HG03558 (cell line): ENCODE measurements around the gene SSTR3.

ENCODE experiments used
- ATAC-seq: cut with Tn5 transposase; IDR thresholded peaks from one replicate; pipeline ENCODE4 v1.9.1; 2021; ENCODE audit warnings: moderate number of reproducible peaks; ENCODE audit not compliant: unreplicated experiment; ENCODE audit errors: extremely low read depth

Gene SSTR3

DNA sequence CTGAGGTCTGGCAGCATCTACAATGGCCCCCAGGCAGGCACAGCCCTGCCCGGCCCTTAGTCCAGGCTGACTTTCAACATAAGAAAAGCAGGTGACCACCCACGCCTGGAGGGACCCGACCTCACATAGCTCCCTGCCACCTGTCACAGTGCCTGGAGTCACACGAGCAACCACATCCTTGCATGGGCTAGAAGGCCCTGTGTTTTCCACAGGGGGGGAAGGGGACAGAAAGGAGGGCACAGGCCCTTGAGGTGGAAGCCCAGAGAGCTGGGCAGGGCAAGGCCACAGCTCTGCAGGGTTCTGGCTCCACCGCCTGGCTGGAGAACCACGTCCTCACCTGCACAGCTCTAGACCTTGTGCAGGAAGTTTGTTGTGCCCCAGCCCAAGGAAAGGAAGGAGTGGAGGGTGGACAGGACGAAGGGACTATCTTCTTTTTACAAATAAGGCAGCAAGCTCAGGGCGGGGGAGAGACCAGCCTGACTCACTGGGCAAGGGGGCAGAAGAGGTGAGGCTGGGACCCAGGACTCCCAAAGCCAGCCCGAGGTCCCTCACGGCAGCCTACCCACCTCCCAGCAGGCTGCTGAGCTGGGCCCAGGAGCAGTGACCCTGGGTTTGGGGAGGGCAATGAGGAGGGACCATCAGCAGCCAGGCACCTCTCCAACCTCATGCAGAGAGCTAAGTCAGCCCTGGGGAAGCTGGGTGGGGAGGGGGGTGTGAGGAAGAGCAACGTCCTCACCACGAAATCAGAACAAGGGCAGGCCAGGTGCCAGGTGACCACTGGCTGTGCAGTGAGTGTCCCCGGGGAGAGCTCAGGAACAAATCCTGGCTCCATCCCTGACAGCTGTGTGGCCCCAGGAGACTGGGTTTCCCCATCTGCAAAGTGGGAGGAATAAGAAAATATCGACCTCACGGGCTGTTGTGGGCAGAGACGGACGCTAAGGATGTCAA, 28.6 kb downstream of the SSTR3 start:
- ATAC-seq = no peak

DNA sequence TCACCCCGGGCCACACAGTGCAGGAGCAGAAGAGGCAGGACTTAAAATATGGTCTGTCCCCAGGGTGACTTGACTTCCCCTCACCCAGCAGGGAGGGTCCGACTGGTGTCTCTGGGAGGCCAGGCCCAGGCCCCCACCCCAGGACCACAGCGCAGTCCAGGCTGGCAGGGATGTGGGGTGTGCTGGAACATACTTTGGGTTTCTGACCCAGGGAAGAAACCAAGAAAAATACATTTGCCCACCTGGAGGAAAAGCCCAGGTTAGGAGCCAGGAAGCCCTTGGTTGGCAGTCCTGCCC, 29.4 kb downstream of the SSTR3 start:
- no peak for ATAC-seq

DNA sequence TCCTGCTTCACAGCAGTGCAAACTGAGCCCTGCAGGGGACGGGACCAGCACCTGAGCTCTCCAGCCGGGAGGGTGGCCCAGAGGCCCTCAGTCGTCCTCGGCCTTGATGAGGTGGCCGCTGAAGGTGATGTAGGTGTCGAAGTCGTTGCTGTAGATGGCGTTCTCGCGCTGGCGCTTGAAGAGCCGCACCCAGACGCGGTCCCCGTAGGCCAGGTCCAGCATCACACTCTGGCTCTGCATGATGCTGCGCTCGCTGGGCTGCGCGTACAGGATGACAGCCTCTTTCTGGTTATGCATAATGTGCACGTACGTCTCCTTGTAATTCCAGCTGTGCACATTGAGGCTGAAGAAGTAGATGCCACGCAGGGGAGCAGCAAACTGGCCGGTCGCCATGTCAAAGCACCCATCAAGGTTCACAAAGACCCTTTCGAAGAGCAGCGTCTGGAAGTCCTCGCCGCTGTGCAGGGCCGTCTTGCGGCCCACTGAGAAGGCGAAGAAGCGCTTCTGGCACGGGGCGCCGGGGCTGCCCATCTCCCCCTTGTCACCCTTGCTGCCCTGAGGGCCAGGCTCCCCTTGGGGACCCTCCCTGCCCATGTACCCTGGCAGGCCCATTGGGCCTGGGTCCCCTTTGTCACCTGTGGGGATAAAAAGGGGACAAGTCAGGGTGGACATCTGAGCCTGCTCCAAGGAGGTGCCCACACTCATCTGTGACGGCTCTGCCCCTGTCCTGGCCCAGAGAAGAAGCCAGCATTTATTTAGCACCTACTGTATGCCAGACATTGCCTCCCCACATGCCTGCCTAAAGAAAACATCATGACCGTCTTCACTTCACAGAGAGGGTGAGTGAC, 30.0 kb downstream of the SSTR3 start:
- ATAC-seq = no peak

DNA sequence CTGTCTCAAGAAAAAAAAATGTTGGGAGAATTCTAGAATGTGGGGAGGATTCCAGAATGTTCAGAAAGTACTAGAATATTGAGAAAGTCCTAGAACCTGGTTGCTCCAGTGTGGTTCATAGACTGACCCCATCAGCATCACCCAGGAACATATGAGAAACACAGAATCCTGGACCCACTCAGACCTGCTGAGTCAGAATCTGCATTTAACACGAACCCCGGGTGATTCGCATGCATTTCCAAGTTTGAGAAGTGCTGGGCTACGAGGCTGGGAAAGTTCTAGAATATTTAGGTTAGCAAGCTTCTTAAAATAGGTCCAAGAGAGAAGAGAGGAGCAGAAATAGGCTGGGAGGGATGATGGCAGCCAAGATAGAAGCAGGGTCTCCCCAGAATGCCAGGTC, 30.6 kb downstream of the SSTR3 start:
- no peak for ATAC-seq

DNA sequence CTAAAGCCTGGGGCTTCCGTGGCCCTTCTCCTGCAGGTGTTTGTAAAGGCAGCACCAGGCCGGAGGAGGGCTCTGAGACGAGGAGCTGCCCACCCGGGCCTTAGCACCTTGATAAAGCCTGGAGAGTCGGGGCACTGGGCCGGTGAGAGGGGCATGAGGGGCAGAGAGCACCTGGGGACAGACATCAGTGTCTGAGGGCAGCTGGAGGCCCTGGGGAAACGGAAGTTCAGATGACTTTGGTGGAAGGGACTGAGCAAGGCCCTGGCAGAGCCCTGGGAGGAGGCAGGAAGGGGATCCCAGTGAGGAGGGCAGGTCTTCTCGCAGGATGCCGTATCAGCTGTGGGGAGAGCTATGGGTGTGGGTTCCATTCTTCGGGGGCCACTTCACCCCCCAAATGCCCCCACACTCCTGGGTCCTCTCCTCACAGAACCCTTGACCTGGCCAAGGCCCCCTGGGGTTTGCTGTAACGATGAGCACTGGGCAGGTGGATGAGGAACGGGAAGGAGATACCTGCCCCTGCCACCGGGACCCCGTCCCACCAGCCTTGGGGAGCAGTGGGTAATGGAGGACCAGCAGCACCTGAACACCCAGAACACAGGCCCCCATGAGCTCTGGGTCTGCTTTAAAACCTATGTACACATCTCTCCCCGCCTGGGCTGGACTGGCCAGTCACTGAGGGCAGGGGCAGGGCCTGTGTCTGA, 31.6 kb downstream of the SSTR3 start:
- no peak for ATAC-seq

DNA sequence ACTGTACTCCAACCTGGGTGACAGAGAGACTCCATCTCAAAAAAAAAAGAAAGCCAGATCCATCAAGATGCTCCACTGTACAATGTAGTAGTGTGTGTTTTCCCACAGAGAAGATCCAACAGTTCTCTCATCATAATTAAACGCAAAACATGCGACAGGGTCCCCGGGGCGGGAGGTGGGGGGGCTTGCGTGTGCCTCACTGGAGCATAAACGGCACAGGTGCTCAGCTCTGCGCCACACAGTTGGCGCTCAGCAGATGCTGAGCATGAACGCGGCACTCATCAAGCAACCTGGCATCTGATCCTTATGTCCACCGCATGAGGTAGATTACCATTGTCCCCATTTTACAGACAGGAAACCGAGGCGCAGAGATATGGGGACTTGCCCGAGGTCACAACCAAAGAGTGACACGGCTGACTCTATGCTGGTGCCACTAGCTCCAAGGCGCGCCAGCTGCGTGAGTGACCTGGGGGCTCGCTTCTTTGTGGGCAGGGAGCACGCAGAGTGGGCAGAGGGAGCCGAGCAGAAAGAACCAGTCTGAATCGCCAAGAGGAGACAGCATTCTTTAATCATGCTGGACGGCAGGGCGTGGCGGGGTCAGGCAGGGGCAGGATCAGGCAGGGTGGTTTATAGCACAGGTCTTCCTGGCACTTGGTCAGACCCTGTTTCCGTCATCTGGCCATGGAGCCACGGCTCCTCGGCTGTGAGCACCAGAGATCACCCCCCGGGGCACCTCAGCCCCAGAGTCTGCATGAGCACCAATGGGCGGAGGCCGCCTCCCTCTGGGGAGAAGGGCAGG, 32.5 kb downstream of the SSTR3 start:
- ATAC-seq = no peak

DNA sequence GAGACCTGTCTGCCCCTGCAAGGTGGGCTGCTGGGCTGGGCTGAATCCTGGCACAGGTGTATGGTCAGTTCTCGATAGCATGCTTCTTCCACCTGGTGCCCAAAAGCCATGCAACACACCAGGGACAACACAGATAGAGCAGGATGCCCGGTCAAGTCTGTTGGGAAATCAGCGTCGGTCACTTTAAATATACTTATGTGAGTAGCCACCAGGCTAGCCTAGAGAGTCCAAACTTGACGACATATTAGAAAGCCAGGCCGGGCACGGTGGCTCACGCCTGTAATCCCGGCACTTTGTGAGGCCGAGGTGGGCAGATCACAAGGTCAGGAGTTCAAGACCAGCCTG, 33.2 kb downstream of the SSTR3 start:
- ATAC-seq = no peak

DNA sequence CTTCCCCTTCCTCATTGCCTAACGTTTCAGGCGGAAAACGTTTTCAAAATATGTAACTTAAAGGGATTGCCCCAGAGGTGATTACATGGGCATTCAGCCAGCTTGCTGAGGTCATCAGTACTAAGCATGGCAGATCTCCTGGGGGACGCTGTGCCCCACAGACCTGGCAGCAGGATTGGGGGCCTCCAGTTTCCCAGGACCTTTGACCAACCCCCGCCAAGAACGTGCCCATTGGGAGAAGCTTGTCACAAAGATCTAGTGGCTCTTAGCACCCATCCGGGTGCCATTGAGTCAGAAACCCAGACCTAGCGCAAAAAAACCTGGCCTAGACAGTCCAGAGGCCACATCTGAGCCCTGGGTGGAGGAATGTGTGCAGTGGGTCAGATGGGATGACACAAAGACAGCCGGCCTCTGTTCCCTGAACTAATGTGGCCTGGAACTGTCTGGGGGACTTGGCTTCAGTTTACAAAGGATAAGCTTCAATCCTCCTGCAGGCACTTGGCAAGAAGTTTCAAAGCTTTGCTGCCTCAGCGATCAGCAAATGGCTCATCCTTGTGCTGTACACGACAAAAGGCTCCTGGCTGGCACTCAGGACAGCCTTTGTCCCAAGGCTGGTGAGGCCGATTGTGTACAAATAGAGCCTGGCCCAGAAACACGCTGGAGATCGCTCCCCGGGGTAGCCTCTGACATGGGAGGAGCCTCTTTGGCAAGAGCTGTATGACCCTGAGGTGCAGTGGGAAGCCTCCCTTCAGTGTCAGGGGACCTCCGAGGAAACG, 33.7 kb downstream of the SSTR3 start:
- no peak for ATAC-seq

DNA sequence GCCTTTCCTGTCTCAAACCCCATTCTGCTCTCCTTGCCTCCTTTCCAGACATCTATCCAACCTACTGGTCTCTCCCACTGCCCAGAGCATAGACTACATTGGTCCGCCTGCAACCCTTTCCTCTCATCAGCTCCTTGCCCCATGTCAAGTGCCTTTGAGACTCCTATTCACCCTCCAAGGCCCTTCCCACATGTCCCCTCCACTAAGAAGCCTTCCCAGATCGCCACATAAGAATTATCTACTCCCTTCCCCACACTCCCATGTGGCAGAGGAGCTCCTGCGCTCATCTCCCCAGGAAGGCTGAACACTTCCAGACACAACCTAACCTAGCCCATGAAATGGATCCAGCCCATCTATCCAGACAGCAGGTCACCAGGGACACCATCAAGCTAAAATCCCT, 34.5 kb downstream of the SSTR3 start:
- ATAC-seq = no peak

DNA sequence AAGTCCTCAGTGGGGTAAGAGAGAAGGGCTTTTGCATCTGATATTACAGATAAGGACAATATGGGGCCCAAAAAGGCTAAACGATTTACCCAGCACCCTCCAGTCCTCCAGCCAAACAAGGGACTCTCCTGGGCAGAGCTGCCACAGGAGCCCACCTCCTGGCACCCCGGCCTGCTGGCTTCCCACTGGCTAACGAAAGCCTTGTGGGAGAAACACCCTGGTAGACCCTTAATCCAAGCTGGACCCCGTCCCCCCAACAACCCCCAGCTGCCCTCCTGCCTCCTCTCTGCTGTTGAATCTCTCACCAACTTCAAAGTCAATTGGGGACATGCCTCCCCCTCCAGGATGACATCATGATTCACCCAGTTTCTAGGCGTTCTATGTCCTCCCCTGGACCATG, 35.1 kb downstream of the SSTR3 start:
- ATAC-seq = no peak

DNA sequence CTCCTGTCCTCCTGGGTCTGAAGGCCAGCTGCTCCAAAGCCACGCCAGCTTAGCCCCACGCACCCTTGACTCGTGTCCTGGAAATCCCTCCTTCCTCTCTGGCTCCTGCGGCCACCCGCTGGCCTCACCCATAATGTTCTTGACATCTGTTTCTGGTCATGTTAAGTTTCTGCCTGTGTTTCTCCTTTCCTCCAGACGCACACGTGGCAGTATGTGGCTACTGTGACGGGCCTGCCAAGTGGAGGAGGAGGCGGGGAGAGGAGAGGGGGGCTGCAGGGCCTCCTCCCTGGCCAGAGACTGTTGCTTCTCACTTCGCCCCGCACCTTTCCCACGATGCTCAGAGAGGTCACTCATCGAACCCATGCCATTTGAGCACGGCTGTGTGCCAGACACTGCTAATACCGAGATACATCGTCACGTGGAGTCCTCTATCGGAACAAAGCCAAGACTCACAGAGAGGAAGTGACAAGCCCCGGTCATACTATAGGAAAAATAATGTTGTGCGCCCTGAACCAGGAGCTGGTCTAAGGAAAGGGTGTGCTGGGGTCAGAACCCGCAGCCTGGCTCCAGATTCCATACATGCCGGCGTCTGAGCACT, 35.7 kb downstream of the SSTR3 start:
- no peak for ATAC-seq

DNA sequence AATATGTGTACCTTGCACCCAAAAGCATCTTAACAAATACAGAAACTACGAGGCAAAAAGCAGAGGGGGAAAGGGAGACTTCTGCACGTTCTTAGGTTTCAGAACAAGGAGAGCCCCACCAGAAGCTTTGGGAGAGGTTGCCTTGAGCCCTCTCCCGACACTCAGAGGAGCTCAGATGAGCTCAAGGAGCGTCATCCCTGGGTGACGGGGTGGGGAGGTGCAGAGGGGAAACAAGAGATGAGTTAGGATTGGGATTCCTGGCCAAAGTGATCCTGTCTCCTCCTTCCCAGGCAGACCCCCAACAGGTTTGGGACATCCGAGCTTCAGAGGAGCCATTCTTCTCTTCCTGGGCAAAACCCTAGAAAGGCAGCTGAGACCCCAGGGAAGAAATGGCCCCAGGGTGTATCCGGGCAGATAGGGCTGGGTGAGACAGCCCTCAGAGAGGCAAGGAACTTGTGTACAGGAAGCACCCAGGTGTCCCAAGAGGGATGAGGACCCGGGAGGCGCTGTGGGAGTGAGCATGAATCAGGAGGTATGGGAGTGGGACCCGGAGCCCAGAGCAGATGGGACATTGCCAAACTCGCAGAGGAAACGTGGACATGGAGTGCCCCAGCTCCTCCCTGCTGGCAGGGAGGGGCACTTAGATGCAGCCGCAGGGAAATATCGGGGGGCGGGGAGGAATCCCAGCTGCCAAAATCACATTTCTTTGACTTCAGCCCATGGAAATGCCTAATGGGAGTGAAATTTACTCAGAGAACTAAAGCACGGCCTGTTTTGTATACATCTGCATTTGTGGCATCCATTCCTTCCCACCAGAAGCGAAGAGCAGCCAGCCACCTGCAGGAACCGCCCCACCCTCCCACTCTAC, 36.6 kb downstream of the SSTR3 start:
- no peak for ATAC-seq

DNA sequence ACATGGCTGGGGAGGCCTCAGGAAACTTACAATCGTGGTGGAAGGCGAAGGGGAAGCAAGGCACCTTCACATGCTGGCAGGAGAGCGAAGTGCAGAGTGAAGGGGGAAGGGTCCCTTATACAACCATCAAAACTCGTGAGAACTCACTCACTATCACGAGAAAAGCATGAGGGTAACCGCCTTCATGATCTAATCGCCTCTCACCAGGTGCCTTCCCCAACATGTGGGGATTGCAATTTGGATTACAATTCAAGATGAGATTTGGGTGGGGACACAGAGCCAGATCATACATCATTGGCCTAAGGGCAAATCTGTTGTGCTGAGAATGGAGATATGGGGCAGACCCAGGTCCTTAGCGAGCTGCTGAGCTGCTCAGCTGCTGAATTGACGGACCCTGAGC, 37.3 kb downstream of the SSTR3 start:
- ATAC-seq = no peak

DNA sequence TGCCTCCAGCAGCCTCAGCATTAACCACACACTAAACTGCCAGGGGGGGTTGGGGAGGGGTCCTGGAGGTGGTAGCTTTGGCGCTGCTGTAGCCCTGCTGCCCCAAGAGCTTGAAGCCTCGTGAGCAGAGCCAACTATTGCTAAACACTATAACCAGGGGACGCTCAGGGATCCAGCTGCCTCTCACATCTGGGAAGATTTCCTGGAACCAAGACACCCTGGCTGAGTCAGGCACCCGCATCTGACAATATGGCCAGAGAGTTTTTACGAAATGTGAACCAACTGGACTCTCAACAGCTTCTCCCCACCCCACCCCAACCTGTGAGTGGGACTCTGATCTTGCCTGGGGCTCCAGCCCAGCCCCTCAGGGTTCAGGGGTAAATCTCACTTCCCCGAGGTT, 38.6 kb downstream of the SSTR3 start:
- no peak for ATAC-seq

DNA sequence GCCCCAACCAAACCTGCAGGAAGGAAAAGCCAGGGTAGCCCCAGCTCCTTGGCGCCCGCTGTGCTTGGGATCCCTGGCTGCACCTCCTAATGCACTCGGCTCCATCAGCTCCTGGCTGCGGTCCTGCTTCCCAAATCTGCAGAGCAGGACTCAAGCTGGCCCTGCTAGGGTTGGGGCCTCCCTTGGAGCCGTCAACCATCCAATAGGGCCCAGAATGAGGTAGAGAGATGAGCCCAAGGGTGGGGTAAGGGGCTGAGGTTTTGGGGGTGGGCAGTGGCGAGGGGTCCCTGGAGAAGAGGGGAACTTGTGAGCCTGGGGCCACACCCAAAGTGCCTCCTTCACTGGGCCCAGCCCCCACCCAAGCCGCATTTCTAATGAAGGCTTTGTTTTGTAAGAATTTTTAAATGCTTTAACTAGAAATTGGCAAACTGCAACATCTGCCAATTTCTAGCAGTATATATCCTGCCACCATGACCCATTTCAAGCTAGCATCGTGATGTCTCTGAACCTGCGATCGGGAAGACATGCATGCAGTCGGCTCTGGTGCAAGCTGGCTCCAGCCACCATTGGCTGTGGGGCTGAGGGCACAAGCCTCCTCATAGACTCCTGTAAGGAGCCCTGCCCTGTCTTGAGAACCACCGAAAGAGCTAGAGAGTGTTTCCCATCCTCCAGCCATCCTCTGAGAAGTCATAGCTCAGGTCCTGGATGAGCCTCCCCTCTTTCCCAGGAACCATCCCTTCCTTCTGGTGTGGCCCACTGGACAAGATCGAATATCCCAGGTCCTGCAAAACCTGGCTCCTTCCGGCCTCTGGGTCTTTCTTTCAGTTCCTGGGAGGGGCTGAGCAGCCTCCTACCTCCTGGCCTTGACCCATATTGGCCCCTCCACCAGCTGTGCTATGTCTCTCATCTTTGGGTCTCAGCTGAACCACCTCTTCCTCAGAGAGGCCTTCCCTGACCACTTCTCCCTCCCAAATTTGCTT, 39.7 kb downstream of the SSTR3 start:
- no peak for ATAC-seq

DNA sequence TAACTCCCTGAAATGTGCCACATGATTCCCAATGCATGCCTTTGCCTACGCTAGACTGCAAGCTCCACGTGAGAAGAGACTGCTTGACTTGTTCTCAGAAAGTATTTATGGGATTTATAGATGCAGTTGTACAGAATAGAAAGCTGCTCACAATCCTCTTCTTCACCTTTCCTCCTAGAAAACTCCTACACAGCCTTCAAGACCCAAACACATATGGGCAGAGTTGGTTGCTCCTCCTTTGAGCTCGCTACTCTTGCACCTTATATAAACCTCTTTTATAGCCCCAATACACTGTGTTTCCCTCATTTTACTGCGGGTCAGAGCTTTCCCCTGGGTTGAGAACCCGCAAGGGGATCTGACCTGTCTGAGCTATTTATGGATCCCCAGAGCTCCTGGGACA, 40.6 kb downstream of the SSTR3 start:
- no peak for ATAC-seq
